Activated CD4-positive, CD25-positive, alpha-beta regulatory T cell treated with anti-CD3 and anti-CD28 coated beads, Interleukin-2, amount 50 U/mL, for 72 hours (primary cell): Measurements from ENCODE around the gene ARHGEF19.
"Not testable (repeated sequence)": the region's sequence is repeated elsewhere in the genome, so short reads cannot be mapped to it uniquely, and the experiment has no call there.

Experiments
- DNase-seq: peaks from one replicate; pipeline ENCODE4 v3.0.0; 2021

The ARHGEF19 gene

DNA sequence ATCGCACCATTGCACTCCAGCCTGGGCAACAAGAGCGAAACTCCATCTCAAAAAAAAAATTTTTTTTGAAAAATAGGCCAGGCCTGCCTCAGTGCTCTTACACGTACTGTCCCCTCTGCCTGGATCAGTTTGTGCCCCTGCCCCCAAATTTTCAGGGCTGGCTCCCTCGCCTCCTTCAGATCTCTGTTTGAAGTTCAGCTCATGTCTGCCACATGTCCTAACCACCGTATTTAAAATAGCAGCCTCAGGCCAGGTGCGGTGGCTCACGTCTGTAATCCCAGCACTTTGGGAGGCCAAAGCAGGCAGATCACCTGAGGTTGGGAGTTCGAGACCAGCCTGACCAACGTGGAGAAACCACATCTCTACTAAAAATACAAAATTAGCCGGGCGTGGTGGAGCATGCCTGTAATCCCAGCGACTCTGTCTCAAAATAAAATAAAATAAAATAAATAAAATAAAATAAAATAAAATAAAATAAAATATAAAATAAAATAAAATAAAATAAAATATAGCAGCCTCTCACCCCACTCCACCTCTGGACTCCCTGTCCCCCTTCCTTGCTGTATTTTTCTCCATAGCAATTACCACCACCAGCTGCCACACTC is 48.7 kb downstream of the ARHGEF19 start:
- not testable (repeated sequence) for DNase-seq

DNA sequence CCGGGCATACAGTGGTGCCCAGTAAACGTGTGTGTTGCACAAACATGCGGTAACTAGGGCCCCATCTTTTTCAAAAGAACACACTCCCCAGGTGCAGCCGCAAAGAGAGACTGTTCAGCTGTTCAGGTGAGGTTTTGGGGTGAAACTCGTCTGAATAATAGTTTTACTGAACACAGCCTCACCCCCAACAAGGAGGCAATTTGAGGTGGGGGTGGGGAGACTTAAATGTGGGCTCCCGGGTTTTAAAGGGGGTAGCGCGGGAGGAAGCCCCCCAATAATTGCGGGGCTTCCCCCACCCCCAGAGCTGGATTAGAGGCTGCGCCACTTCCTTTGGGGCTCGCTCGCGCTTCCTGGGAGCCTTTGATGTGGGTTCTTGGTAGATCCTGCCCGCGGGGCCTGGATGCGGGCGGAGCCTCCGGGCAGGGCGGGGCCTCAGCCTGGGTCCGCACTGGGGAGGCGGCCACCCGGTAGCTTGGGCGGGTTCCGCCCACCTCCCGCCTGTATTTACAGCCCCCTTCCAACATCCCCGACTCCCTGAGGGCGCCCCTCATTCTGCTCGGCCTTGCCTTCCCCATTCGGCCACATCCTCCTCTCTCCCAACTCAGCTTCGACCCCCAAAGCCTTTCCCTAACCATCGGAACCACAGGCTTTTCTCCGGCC is 50.2 kb downstream of the ARHGEF19 start:
- DNase-seq: peak; percentile 54

DNA sequence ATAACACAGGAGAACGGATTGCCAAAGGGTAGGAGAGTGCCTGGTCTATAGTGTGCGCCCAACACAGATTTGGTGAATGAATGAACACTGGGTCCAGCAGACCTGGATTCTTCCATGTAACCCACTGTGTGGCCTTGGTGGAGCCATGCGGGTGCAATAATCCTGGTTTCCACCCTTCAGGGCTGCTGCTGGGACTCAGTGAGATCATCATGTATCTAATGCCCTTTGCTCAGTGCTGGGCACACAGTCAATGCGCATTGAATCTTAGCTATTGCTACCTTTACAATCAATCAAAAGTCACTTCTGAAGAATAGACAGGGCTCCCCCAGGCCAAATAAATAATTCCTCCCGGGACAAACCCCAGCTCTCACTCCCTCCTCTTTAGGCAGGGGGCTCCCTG is 50.7 kb downstream of the ARHGEF19 start:
- DNase-seq: no peak

DNA sequence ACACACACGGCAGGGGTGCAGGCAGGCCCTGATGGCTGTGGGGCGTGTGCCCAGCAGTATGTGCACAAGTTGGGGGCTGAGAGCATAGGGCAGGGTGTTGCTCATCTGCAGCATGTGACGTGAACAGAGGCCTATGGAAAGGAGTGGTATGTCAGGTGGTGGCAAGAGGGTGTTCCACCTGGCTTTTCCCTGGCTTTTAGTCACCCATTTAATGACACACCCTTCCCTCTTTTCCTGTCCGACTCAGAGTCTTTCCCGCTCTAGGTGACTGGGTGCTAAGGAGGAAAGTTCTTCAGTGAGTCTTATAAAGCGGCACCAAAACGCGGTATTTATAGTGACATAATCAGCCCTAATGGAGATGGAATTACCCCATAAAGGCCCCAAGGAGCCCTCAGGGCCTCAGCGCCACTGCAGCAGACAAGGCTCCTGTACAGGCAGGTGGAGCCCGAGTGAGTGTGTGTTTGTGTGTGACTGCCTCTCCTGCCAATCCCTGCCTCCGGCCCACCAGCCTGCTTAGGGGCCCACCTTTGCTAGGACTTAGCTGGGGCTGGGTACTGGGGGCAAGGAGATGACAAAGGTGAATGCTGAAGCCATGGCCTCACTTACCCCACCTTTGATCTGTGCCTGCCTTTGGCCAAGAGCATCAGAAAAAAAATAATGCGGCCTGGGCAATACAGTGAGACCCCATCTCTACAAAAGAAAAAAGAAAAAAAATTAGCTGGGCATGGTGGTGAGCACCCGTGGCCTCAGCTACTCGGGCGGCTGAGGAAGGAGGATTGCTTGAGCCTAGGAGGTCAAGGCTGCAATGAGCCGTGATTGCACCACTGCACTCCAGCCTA is 53.2 kb downstream of the ARHGEF19 start:
- no peak for DNase-seq

DNA sequence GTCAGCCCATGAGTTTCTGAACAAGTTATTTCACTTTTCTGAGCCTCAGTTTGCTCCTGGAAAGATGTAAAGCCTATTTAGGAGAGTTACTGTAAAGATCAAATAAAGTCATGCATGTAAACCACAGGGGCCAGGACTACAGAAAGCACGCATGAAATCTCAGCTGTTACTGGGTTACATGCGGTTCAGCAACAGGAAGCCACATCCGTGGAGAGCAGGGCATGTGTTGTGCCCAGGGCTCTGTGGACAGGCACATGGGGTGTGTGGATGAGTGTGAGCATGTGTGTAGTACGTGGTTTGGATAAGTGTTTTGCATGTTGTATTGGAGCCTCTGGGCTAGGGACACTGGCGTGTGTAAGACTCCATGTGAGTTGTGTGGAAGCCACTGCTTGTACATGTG is 54.4 kb downstream of the ARHGEF19 start:
- DNase-seq: no peak

DNA sequence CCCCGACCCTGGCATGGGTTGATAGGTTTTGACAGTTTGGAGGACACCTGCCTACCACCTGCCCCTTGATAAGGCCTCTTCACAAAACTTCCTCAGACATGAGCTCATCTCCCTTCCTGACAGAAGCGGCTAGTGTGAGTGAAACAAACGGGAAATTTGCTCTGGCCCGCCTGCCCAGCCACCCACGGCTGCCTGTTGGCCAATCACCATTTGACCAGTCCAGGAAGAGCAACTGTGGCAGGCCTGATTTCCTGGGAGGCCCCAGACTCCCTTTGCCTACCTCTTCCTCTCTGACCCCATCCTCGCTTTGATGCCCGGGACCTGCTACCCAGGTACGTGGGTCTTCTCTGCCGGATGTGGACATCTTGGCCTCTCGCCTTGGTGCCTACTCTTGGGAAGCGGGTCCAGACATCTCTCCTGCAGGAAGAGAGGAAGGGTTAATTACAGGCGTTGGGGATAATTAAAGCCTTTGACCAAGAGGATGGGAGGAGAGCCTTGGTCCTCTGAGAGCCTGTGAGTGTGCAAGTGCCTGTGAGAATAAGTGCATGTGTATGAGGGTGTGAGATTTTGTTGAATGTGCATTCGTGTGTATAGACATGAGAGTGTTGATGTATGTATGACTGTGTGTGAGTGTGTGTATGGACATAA is 55.5 kb downstream of the ARHGEF19 start:
- DNase-seq: no peak

DNA sequence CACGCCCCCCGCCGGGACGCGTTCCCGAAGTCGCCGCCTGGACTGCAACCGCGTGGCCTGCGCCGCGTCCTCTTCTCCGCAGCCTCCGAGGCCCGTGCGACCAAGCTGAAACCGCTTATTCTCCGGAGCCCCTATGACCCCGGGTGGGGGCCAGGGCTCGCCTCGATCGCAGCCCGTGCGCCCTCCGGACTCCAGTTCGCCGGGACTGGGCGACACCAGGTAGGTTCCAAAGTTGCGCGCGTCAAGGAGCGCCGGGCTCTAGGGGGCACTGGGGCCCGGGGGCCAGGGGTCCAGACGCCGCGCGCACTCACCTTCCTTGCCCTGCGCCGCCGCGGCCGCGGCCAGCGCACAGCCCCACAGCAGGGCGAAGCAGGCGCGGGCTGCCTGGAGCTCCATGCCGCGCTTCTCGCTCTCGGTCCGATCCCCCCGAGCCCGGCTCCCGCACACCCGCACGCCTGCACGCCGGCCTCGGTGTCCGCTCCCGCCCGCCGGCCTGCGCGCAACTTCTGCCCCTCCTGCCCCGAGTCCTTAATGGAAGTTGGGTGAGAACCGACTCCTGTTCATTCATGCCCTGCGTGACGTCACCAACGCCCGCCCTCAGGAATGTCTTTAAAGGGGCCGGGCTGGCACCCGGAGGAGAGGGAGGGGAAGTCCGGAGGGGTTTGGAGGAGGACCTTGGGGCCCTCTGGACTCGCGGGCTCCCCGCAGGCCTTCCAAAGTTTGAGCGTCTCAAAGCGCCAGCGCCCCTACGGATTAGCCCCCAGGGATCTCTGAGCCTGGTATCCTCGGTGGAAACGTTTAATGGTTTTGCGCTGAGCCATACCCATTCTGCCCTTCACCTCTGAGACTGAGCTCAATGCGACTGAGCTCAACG is 56.7 kb downstream of the ARHGEF19 start, which contains the start of gene EPHA2:
Gene EPHA2, minus strand, starts transcription at position 533 of the 874 bp plus-strand sequence. Its CDS starts 137 bp downstream, at position 396.
- DNase-seq: no peak

DNA sequence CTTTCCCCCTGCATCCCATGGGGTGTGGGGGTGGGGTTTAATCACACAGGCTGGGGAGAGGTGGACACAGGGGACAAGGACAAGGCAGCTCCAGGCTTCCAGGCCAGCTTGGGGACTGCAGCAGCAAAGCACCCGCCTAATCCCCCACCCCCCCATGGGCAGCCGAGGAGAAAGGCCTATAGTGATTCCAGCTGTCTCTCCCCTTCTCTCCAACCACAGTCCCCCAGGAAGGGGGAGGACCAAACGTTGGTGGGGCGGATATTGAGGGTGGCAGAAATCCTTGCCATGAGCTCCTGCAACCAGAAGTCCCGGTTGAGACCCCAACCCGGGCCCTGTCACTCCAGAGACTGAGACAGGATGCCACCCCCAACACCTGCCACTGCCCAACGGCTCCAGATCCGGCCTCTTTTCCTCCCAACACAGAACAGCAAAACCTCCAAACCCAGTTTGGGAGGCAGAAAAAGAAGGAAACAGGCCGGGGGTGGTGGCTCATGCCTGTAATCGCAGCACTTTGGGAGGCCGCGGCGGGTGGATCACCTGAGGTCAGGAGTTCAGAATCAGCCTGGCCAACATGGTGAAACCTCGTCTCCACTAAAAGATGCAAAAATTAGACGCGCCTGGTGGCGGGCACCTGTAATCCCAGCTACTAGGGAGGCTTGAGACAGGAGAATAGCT is 58.3 kb downstream of the ARHGEF19 start:
- no peak for DNase-seq

DNA sequence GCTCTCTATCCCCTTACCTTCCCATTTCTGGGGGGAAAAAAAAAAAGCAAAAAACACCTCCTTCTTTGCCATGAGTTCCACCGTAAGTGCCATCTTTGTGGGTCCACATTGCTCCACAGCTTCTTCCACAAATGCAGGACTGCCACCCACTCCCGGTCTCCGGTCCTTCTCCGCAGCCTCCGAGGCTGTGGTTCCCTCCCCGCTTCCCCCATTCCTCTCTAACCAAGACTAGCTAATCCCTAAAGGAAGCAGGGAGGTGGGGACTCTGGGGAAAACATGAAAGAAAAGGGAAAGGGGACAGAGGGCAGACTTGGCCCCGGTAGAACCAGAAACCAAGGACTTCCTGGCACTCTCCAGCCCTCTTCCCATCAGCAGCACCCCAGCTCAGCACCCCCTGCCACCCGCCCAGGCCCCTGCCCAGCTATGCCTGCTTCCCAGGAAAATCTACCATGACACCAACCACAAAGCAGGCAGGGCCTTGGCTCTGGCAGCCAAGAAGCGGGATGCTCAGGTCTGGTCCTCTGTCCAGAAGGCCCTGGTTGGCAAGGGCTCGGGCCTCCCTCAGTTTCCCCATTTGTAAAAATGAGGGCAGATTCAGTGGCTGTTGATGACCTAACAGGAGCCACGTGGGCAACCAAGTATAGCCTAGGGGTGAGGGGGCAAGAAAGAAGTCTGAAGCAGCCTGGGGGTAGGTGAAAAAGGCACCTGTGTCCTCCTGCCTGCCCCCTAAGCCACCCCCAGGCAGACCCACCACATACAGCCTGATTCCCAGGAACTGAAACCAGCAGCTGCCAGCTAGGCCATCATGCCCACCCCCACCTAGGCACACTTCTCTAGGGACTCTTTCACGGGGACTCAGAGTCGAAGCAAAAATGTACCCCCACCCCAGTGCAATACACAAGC is 59.1 kb downstream of the ARHGEF19 start:
- no peak for DNase-seq

DNA sequence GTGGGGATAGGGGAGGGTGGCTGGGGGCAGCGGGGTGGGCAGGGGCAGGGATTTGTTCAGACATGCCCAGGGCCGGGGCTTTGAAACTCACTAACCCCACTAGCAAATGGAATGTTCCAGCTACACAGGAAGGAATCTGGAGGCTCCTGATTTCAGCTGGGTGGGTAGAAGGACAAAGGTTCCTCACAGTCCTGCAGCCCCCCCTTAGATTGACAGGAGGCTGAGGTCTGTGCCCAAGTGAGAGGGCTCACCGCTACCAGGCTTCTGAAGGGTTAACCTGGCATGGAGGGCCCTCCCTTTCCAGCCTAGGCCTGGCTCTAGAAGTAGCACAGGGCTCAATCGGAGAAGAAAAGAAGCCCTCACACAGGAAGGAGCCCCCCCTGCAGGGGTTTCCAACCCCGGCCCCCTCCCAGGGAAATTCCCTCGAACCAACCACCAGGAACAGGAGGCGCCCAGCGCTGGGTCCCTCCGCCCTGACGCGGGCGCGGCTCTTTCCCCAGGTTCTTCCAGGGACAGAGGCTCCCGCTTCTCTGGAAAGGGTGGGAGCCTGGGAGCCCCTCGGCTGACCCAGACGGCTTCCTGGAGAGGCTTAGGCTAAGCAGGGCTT is 59.9 kb downstream of the ARHGEF19 start:
- DNase-seq: no peak

DNA sequence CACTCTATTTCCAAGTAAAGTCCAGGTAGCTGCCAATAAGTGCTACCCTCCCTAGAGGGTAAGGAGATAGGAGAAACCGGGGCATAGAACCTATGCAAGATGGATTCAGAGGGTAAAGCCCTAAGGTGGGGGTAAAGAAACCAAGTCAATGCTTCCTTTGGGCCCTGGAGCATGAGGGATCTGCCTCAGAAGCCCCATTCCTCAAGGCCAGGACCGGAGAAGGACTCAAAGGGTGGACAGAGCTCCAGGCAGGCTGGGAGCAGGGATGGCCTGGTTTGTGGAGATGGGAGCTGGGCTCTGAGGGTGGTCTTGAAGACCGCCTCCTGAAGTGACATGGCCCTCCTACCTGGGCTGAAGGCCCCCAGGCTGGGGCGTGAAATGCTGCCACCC is 60.5 kb downstream of the ARHGEF19 start:
- DNase-seq: no peak

DNA sequence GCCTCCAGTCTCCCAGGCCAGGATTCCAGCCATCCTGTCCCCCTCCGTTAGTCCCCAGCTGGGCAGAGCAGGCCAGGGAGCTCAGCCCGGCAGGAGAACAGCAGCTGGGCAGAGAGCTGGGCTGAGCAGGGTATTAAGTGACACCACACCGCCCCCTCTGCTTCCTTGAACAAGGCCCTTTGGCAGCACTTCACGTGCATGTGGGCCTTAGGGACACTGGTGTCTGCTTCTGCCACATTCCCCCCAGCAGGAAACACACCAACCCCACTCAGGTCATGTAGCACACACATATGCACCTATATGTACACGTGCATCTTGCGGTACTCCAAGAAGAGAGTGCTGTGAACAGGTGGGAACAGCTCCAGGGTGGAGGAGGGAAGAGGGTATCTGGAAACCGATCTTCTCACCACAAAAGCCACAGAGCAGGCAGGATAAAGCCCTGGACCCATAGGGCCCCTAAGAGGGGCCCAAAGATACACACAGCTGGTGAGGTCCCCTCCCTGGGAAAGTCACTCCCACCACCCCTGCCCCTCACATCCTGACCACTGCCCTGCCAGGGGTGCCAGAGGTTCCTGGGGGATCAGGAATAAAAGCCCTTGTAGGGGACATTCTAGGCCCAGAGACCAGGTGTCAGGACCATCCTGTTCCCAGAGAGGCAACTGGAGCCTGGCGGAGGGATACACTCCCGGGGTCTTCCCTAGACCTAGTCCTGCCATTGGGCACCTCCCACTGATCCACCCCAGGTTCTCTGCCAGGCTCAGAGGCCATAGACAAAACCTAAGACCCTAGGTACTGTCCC is 61.1 kb downstream of the ARHGEF19 start:
- no peak for DNase-seq

DNA sequence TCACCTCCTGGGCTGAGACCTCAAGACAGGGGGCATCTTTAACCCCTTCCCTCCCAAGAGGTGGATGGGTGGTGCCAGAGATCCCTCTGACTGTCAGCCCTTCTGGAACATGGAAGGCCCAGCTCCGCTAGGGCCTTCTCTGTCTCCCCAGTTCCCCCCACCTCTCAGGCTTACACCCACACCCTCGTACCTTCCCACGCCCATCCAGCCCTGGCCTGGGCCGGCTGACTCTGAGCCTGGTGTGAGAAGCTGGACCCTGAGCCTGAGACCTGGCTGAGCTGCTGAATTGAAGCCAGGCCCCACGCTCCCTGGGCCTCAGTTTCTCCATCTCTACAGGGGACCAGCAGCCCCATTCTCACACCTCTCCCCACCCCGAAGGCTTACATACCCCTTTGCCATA is 61.9 kb downstream of the ARHGEF19 start:
- DNase-seq: no peak

DNA sequence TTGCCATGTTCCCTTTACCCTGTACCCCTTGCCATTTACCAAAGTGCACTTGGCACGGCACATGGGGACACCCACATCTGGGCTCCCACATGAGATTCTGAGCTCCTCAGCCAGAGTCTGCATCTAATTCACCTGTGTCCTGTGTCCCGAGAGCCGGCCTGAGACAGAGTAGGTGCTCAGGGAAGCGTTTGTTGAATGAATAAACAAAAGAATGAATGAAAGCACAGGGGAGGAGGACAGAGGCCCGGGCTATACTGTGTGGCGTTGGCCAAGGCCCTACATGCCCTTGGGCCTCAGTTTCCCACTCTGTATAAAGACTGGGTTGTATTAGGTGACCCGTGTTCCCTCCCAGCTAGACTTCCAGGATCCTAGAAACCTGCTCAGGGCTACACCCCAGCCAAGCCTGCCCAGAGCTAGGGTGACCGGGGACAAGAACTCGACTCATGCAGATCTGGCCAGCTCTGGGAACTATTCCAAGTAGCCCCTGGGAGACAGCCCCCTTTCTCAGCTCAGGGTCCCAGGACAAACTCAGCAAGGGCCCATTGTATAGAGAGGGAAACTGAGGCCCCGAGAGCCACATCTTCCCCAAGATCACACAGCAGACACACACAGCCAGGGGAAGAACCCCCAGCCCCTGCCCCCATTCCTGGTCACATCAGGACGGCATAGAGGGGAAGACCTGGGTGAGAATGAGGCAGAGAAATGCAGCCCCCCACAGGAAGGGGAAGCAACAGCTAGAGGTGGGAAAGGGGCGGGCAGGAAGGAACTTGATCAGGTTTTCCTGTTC is 62.6 kb downstream of the ARHGEF19 start:
- DNase-seq: no peak

DNA sequence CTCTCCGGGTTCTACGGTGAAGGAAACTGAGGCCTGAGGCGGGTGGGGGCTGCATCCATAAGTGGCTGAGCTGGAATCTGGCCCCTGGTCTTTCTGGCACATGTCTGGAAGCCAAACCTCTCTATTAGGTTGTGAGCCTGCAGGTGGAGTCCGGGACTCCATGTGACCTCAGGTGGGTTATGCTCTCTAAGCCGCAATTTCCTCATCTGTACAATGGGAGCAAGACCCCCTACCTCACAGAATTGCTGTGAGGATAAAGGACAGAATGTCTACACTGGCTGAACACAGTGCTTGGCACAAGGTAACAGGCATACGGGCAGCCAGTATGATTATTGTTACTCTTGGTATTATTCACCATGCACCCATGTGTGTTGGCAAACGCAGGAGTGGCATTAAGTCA is 63.3 kb downstream of the ARHGEF19 start:
- DNase-seq: no peak

DNA sequence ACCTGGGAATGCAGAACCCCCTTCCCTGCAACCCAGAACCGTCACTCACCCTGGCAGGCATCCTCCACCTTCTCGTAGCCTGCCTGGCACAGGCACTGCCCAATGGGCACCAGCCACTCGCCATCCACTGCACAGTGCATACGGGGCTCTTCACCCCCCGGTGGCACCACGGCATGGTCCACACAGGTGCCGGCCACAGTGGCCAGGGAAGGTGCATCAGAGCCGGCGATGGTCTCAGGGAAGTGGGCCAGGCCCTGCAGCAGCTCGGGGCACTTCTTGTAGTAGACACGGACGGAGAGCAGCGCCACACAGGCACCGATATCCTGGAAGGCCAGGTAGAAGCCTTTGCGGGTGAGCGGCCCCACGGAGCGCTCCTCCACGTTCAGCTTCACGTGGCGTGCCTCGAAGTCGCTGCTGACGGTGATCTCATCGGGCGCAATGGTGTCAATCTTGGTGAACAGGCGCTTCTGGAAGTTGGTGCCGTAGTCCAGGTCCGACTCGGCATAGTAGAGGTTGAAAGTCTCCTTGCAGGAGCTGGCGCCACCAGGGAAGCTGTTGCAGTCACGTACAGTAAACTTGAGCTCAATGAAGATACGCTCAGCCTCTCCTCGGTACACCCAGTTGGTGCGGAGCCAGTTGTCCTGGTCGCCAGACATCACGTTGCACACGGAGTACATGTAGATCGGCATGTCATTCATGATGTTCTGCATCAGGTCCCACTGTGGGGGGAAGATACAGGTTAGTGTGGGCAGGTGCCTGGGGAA is 63.9 kb downstream of the ARHGEF19 start:
- no peak for DNase-seq
